Midbrain (tissue), 1 donor: ENCODE results near the gene VPS26C.
"Not testable (repeated sequence)": the region's sequence is repeated elsewhere in the genome, so short reads cannot be mapped to it uniquely, and the experiment has no call there.

Experiments
- DNase-seq: peaks from one replicate; lab custom pipeline; 2025; lab: John Stamatoyannopoulos, UW

Gene VPS26C

DNA sequence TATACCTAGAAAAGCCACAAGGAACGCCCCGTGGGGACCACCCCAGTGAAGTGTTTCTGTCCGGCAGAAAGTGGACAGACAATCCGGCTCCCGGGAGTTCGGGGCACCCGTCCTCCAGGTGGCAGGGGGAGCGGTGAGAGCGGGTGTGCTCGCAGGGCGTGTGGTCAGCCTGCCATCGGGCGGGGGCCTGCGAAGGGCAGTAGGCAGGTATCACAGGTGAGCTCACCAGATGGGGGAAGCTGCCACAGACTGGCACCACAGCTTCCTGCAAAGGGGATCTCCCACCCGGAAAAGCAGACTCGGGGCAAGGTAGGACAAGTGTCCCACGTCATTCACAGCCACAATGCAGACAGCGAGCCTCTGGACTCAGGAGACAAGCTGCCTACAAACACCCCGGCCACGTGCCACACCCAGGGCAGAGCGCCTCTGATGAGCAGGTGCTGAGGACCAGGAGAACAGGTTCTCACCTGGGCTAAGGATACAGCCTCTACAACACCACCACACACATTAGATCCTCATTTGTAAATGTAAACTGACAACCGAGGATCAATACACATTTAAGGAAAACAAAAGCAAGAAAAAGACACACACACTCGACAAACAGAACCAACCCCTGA, 36.4 kb downstream of the VPS26C start:
- DNase-seq, result no peak

DNA sequence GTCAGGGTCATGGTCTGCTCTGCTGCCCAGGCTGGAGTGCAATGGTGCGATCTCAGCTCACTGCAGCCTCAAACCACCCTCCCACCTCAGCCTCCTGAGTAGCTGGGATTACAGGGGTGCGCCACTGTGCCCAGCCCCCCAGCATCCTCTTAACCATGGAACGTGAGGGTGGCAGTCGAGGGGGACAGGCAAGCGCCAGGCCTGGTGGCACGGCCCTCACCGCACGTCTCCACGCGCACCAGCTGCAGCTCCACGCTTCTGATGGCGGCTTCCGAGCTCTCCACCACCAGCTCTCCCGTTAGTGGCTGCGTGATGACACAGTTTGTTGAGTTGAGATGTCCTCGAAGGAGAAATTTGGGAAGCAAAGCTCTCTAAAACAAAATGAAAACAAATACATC, 39.1 kb downstream of the VPS26C start:
- DNase-seq, result no peak

DNA sequence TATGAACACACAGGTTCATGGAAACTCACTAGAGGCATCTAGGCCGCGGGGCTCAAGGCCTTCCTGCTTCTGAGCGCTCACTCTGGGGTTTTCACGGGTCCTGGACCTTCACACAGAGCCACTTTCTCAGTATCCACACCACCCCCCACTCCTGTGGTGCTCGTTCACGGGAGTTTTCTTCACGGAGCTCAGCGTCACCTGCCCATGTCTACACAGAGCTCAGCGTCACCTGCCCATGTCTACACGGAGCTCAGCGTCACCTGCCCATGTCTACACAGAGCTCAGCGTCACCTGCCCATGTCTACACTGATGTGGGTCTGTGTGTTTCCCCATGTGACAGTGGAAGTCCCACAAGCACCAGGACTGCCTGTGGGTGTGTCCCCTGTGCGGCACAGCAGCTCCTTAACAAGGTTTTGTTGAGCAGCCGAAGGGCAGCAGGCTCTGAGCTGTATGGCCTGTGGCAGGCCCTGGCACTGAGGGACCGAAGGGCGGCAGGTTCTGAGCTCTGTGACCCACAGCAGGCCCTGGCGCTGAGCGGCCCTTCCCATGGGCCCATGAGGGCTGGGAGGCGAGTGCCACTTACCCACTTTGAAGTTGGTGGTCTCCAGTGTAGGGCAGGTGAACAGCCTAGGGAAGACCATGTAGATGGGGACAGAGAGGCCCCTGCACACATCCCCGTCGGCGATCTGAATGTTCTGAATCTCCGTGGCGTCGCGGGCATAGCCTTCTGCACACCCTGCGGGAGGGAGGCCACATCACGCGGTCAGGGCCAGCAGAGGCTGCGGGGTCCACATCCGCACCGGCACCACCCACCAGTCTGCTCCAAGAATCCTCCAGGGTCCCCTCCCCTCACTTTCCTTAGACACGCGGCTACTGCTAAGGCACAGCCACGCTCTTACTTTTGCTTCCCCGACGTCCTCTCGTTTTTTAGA, 39.8 kb downstream of the VPS26C start:
- DNase-seq, result no peak

DNA sequence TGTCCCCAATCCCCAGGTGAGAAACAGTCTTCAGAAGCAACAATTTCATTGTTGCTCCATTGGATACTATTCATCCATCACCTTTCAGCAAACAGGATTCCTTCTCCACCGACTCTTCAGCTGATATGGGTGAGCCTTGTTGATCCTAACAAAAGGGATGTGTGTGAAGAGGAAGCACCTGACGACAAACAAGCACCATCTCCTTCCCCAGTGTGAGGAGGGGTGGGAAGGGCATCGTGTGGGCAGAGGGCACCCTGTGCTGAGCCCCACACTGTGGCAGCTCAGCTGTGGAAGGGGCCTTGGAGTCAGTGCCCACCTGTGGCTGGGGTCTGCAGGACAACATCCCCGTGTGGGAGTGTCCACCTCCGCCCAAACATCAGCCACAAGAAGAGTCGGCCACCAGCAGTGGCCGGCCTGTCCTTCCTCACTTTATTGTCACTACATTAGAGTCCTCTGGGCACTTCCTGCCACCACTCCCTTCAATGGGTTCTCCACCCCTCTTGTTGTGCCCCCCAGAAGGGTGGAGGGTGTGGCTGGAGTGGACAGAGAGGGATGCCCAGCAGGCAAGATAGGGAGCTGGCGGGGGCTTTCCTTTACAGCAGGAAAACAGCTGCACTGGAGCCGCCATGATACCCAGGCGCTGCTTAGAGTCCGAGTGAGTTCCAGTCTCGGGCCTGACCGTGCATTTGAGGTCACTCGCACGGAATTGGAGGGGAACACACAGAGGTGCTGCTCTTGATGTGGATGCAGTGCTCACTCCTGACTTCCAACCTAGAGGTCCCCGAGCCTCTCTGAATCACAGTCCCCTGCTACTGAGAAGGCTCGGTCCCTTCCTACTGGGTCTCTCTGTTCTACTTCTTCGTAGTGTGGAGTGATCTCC, 40.9 kb downstream of the VPS26C start:
- no peak for DNase-seq

DNA sequence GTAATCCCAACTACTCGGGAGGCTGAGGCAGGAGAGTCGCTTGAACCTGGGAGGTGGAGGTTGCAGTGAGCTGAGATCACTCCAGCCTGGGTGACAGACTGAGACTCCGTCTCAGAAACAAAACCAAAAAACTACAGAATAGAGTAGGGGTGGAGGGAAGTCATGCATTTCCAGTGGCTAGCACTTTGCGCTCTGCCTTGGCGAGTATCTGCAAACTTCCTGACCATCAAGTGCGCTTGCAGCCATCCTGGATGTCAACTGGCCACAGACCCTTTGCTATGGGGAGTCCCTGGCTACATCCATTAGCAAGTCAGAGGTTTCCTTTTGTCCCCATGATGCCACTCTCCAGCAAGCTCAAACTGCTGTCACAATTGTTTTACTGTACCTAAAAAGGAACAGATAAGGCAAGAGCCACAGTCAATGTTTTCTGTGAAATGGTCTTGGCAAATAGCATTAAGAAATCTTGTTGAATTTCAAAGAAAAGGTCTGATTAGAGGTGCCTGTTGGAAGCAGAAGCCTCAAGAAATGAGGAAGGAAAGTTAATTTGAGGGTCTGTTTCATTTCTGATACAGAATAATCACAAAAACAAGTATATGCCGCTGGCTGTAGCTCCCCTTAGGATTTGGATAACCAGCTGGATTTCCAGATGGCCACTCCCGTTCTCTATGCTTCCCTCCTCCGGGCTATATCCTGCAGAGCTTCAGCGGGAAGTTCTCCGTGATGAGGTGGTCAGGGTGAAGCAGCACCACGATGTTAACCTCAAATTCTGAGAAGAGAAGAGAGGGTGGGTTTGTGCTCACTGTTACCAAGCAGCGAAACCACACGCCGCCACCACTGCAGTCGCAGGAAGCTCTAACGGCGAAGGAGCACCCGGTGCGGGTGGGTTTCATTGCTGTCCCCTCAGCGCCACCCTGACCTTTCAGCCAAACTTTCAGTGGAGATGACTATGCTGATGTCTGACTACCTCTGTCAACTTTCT, 42.0 kb downstream of the VPS26C start:
- no peak for DNase-seq

DNA sequence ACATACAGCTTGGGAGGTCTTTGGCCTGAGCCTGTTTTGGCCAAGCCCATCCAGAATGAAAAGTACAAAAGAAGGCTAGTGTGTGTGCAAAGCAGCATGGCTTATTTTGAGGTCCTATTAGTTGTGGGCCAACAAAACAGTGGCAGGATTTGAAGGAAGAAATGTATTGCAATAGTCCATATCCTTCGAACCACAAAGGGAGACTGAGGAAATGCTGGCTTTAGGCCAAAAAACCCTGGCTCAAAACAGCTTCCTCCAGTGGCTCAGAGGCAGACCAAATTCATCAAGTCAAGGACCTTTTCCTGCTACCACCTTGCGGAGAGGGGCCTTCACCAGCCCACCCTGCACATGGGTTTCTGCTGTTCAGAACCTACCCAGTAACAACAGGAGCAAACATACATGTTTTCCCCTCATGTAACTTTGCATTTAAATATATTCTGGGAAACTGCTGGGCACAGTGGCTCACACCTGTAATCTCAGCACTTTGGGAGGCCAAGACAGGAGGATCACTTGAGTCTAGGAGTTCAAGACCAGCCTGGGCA, 43.3 kb downstream of the VPS26C start:
- no peak for DNase-seq

DNA sequence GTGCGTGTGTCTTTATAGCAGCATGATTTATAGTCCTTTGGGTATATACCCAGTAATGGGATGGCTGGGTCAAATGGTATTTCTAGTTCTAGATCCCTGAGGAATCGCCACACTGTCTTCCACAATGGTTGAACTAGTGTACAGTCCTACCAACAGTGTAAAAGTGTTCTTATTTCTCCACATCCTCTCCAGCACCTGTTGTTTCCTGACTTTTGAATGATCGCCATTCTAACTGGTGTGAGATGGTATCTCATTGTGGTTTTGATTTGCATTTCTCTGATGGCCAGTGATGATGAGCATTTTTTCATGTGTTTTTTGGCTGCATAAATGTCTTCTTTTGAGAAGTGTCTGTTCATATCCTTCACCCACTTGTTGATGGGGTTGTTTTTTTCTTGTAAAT, 44.9 kb downstream of the VPS26C start:
- DNase-seq, result not testable (repeated sequence)

DNA sequence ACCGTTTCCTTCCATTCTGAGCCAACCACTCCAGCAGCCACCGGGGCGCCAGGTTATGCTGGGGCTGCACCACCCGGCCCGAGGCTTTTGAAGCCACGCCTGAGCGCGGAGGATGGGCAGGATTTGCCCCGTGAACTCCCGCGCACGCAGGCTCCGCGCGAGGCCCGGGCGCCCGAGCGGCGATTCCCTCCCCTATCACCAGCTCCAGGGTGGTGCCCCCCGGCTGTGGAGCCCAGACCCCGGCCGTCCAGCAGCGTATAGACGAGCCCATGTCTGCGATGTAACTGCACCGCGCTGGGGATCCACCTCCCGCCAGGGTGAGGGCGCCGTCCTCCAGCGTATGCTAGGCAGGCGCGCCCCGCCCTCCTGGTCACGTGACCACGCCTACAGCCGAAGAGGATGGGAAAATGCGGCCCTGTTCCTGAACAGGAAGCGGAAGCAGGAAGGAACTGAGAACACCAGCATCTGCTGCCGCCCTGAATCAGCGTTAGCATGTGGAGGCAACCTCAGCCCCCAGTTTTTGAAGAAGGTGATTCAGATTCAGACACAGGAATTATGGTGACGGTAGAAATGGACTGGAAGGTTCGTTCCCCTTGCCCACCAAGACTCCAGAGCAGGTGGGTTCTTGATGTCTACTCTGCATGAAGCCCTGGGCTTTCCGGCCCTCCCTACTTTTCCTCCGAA, 46.0 kb downstream of the VPS26C start:
- peak; percentile 94 for DNase-seq

DNA sequence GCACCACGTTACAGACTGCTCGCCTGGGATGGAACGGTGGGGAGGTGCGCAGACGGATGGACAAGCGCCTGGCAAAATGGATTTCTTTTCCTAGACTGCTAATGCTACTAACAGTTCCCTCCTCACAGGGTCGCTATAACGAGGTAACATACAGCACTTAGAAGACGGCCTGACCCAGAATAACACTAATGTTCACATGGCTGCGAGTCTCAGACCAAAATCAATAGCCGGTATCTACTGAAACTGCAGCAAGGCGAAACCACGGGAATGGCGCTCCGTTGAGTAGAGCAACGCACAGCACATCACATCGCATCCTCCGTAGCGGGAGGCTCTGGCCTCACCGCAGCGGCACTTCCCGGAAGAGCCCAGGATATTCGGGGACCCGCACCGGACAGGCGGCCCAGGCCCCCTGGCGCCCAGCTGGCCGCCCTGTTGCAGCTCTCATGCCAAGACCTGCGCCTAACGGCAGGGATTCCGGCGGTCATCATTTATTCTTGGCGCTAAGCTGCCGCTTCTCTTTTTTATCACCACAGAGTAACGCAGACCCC, 46.6 kb downstream of the VPS26C start:
- DNase-seq, result peak; percentile 57

DNA sequence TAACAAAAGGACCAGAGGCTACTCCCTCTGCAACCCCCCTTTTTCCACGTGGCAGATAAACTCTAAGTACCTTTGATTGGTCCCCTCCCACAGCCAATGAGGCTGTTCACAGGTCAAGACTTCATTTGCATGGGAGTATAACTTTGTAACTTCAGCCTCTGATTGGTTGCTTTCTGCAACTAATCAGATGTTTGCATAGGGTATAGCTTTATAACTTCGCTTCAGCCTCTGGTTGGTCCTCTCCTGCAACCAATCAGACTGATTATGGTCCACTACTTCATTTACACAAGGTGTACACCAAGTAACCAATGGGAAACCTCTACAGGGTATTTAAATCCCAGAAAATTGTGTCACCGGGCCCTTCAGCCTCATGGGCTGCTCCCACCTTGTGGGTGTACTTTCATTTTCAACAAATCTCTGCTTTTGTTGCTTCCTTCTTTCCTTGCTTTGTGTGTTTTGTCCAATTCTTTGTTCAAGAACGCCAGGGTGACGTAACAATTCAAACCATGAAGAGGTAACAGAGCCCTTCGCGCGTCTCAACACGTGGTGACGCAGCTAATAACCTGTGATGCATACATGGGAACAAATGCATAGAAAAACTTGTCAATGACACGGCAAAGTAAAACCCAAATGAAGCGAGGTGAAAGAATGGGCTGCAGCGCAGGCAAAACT, 47.2 kb downstream of the VPS26C start:
- no peak for DNase-seq

DNA sequence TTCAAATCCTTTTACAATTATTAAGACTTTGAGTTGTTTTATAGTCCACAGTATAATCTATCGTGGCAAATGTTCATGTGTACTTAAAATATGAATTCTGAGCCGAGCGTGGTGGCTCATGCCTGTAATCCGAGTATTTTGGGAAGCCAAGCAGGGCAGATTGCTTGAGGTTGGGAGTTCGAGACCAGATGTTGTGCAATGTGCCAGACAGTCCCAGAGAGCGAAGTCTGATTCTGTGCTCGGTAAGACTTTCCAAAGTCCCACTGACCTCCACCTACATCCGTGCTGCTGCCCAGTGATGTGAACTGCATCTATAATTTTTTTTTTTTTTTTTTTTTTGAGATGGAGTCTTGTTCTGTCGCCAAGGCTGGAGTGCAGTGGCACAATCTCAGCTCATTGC, 52.2 kb downstream of the VPS26C start:
- no peak for DNase-seq

DNA sequence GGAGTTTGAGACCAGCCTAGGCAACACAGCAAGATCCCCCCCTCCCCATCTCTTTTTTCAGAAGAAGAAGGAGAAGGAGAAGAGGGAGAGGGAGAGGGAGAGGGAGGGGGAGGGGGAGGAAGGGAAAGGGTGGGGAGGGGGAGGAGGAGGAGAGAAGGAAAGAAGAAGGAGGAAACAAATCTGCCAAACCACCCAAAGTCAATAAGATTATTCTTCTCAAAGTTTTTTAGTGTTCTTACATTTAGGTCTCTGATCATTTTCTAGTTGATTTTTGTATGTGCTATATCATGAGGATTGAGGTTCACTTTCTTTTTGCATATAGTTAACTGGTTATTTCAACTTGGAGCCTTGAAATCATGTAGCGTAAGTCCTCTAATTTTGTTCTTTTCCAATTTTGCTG, 56.3 kb downstream of the VPS26C start:
- DNase-seq, result no peak

DNA sequence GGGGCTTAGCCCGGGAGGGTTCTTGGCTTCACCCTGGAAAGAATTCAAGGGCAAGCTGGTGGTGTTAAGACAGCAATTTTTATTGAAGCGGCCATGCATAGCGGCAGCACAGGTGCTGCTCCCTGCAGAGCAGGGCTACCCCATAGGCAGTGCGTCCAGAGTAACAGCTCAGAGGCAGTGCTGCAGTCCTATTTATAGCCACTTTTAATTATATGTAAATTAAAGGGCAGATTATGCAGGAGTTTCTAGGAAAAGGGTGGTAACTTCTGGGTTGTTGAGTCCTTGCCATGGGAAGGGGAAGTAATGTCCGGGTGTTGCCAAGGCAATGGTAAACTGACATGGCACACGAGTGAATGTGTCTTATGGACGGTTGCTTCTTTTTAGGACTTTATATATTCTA, 57.0 kb downstream of the VPS26C start:
- DNase-seq, result no peak

DNA sequence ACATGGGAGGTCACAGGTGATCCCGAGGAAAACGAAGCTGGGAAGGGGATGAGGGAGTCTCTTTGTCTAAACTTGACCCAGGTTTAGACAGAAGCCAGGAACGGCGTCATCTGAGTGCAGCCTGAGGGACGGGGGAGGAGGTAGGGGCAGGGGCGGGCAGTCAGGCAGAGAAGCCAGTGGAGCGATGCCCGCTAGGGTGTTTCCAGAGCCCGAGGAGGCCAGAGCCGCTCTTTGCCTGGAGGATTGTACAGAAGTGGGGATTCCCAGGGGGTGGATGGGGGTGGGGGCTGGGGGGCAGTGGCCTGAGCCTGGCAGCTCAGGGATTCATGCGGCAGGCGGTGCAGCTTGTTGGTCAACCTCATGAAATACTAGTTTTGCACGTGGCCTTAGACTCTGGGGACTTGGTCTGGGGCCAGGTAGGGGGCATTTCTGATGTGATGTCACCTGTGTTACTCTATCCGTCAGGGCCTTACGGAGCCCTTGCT, 58.4 kb downstream of the VPS26C start:
- peak; percentile 8 for DNase-seq

DNA sequence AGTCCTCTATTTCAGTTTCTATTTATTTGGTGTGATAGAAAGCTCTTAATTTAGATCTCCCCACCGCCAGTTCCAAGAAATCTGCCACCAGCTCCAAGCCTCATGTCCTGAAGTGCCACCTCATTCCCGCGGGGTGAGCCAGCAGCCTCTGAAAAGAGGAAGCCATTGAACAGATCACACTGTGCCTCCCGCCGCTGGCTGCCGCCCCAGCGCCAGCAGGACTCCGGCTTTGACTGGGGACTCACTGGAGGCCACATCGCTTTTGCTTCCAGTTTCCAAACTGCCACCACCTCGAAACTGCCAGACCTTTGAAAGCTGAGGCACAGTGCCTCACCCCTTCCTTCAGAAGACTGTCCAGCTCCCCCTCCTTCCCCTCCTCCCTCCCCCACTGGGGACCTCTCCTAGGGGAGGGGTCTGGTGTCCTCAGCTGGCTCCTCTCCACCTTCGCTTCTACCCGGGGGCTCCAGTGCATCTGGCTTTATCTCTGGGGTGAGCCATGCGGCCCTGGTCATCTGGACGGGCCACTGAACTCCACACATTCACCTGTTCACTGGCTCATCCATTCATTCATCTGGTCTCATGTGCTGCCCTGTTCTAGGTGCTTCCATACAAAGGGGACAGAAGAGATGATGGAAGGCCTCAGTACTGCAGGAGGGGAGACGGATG, 58.9 kb downstream of the VPS26C start:
- peak; percentile 84 for DNase-seq

DNA sequence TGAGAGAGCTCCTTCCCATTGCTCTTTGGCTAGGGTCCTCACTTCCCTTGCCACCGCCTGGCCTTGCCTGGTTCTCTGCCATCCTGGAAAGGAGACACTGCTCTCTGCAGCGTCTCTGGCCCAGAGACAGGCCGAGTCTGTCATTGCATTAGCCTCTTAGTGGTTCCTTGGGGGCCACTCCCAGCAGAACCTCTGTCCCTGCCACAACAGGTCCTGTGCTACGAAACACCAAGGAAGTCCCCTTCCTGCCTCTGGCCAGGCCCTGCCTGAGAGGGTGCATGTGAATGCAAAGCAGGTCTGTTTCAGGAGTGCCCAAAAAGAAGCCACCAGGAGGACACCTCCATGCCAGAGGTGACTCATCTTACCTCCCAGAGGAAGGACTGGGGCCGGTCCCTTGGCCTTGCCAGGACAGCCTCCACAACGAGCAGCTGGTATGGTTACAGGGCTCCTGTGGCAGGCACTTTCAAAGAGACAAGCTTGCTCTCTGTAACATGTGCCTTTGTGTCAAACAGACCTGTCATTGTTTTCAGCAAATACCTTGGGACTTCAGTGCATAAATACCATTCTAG, 59.6 kb downstream of the VPS26C start:
- DNase-seq, result no peak

DNA sequence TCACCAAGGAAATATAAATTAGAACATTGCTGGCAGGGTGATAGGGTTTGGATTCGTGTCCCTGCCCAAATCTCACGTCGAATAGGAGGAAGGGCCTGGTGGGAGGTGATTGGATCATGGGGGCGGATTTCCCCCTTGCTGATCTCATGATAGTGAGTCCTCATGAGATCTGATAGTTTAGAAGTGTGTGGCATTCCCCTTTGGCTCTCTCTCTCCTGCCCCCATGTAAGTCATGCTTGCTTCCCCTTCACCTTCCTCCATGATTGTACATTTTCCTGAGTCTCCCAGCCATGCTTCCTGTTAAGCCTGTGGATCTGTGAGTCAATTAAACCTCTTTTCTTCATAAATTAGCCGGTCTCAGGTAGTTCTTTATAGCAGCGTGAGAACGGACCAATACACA, 60.6 kb downstream of the VPS26C start:
- DNase-seq, result no peak

DNA sequence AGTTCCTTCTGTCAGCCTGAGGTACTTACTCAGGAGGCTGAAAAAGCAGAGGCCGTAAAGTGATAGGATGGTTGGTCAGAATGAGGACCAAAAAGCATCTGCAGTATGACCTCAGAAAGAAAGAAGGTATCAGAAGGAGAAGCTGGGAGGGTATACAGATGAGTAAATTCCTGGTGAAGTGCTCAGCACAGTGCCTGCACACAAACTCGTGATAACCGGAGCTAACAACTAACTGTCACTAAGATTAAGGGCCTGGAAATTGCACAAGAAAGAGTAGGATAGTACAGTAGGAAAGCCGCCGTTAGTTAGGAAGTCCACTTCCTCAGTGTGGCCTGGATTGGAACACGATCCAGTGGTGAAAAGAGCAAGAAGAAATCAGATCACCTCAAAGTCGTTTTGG, 62.6 kb downstream of the VPS26C start:
- no peak for DNase-seq
